Osteocyte (in vitro differentiated cells): ENCODE measurements around the gene CSRP1. TPM values are rescaled to one million over a fixed set of nuclear protein-coding genes. Genes with fewer than 3 reads are reported as not detected.

Experiments used
- DNase-seq: peaks from one replicate; pipeline ENCODE4 v3.0.0; 2021; ENCODE audit warnings: mixed read lengths; ENCODE audit not compliant: unreplicated experiment; ENCODE audit errors: extremely low spot score
- H3K27ac Mint-ChIP-seq: one replicate; pipeline ENCODE4 v1.8.0; 2021; ENCODE audit warnings: mild to moderate bottlenecking, mixed read lengths; ENCODE audit not compliant: unreplicated experiment
- H3K27me3 Mint-ChIP-seq: one replicate; pipeline ENCODE4 v1.8.0; 2021; ENCODE audit warnings: mixed read lengths; ENCODE audit not compliant: unreplicated experiment
- H3K36me3 Mint-ChIP-seq: one replicate; pipeline ENCODE4 v1.8.0; 2021; ENCODE audit warnings: mixed read lengths; ENCODE audit not compliant: unreplicated experiment
- H3K4me1 Mint-ChIP-seq: one replicate; pipeline ENCODE4 v1.8.0; 2021; ENCODE audit warnings: mixed read lengths; ENCODE audit not compliant: unreplicated experiment
- H3K4me3 Mint-ChIP-seq: one replicate; pipeline ENCODE4 v1.8.0; 2021; ENCODE audit warnings: mild to moderate bottlenecking, moderate library complexity, mixed read lengths; ENCODE audit not compliant: unreplicated experiment
- H3K9me3 Mint-ChIP-seq: one replicate; pipeline ENCODE4 v1.8.0; 2021; ENCODE audit warnings: mixed read lengths; ENCODE audit not compliant: unreplicated experiment
- total RNA-seq: library from RNA; stranded (reverse); gene quantifications from 2 replicates; pipeline ENCODE4 v1.2.1, GENCODE V29; 2021
- TF ChIP-seq, protein P1 (sequence below): fragments of 200-600 bp; sonication (generic); IDR thresholded peaks from 2 replicates; pipeline ENCODE4 v1.5.0; 2021; ENCODE audit warnings: antibody characterized with exemption, mild to moderate bottlenecking, moderate library complexity

CSRP1 gene
- total RNA-seq, 1 donor from 2014 or later, result 0.56 TPM

DNA sequence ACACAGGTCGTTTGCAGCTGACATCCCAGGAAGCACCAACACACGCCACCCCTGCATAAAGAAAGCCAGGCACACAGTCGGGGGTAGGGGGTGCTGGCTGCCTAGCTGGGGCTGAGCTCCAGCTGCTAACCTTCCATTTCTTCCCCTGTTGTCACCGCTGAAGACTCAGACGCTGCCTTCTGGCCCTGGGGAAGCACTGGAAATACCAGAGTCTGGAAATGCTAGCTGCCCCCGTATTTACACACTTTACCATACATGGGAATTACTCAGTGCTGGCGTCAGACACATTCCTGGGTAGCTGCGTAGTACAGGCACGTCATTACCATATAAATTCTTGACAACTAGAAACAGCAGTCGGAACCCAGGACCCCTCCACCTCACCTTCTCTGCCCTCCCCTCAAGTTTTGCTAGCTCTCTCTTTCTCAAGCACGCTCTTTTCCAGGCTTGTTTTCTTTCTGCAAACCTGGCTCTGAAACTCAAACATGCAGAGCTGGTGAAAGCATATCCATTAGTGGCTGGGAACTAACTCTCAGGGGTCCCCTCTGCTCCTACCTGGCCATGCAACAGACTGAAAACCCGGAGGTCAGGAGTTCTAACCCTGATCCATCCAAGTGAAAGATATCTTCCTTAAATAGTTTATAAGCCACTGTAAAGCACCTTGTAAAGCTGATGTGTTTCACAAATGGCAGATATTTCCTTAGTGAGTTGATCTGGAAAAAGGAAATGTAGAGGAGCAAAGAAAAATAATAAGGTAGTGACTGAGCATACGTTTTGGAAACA, 3.3 kb downstream of the CSRP1 start:
- no peak for DNase-seq
- Mint-ChIP-seq H3K27me3 (no peaks in the 10 kb centered on the region), H3K4me1 (peaks cover 54% of the 10 kb centered on the region), H3K27ac (peak overlapping the region; percentile 91), H3K36me3 (no peaks in the 10 kb centered on the region), H3K4me3 (peak overlapping the region; percentile 3), H3K9me3 (no peaks in the 10 kb centered on the region)
- TF ChIP-seq, protein P1, sequence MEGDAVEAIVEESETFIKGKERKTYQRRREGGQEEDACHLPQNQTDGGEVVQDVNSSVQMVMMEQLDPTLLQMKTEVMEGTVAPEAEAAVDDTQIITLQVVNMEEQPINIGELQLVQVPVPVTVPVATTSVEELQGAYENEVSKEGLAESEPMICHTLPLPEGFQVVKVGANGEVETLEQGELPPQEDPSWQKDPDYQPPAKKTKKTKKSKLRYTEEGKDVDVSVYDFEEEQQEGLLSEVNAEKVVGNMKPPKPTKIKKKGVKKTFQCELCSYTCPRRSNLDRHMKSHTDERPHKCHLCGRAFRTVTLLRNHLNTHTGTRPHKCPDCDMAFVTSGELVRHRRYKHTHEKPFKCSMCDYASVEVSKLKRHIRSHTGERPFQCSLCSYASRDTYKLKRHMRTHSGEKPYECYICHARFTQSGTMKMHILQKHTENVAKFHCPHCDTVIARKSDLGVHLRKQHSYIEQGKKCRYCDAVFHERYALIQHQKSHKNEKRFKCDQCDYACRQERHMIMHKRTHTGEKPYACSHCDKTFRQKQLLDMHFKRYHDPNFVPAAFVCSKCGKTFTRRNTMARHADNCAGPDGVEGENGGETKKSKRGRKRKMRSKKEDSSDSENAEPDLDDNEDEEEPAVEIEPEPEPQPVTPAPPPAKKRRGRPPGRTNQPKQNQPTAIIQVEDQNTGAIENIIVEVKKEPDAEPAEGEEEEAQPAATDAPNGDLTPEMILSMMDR, result no peak

DNA sequence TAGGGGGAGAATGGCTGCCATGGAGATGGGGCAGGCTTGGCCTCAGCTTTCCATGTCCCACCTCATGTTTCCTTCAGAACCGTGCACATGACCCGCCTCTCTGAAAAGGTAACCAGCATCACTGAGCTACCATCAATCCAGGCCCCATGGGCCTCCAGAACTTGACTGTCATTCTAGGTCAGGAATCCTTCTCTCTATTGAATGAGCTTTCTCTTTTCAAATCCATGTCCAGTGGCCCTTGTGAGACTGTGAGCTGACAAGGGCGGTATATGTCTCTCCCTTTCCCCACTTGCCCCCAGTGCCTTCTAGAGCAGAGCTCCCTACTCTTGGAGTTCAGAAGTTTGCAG, 4.4 kb downstream of the CSRP1 start:
- H3K27me3 Mint-ChIP-seq, result no peaks in the 10 kb centered on the region
- H3K4me1 Mint-ChIP-seq, result peaks cover 54% of the 10 kb centered on the region
- no peak overlapping the region for H3K4me3 Mint-ChIP-seq
- H3K27ac Mint-ChIP-seq, result peak overlapping the region; percentile 91
- no peaks in the 10 kb centered on the region for H3K9me3 Mint-ChIP-seq
- H3K36me3 Mint-ChIP-seq, result no peaks in the 10 kb centered on the region
- TF ChIP-seq, protein P1, result no peak
- DNase-seq, result no peak

DNA sequence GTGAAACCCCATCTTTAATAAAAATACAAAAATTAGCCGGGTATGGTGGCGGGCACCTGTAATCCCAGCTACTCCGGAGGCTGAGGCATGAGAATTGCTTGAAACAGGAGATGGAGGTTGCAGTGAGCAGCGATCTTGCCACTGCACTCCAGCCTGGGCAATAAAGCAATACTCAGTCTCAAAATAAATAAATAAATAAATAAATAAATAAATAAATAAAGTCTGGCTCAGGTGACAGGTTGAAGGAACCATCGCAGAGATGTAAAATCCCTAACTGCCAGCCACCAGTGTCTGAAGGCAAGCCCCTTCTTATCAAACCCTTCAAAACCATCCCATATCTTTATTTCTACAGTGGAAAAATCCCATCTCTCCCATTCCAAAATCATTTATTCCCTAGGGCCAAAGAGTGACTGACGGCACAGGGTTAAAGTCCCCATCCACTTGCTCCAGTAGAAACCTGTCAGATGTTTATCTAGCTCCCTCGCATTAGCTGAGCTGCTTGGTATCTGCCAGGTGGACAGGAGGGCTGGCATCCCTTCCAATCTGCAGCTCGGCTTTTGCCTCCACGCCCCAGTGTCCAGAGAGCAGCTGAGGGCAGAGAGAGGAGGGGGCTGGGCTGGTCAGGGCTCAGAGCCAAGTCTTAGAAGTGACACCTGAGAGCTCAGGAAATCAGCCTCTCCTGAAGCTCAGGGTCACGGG, 5.0 kb downstream of the CSRP1 start:
- no peak overlapping the region for H3K4me3 Mint-ChIP-seq
- peak overlapping the region; percentile 91 for H3K27ac Mint-ChIP-seq
- H3K4me1 Mint-ChIP-seq, result peaks cover 54% of the 10 kb centered on the region
- H3K36me3 Mint-ChIP-seq, result no peaks in the 10 kb centered on the region
- TF ChIP-seq, protein P1, result no peak
- no peak for DNase-seq
- H3K9me3 Mint-ChIP-seq, result no peaks in the 10 kb centered on the region
- no peaks in the 10 kb centered on the region for H3K27me3 Mint-ChIP-seq

DNA sequence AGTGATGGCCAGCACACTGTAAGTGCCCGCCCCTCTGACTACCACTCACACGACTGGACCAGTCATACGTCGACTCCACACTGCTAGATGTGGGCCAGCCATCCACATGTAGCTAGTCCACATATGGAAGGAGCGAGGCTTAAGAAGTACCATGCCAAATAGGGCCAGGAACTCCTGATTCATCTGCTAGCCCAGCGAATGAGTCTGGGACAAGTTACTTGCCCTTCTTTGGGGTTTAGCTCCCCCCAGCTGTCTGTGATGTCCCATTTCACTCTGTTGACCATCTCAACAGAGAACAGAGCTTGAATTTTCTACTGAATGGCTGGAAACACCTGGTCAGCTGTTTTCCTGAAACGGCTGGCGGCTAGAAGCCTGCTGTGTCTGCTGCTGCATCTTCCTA, 5.8 kb downstream of the CSRP1 start:
- no peak overlapping the region for H3K4me3 Mint-ChIP-seq
- H3K36me3 Mint-ChIP-seq, result no peaks in the 10 kb centered on the region
- no peak for DNase-seq
- no peaks in the 10 kb centered on the region for H3K27me3 Mint-ChIP-seq
- H3K9me3 Mint-ChIP-seq, result no peaks in the 10 kb centered on the region
- peak overlapping the region; percentile 90 for H3K27ac Mint-ChIP-seq
- TF ChIP-seq, protein P1, result no peak
- H3K4me1 Mint-ChIP-seq, result peaks cover 59% of the 10 kb centered on the region

DNA sequence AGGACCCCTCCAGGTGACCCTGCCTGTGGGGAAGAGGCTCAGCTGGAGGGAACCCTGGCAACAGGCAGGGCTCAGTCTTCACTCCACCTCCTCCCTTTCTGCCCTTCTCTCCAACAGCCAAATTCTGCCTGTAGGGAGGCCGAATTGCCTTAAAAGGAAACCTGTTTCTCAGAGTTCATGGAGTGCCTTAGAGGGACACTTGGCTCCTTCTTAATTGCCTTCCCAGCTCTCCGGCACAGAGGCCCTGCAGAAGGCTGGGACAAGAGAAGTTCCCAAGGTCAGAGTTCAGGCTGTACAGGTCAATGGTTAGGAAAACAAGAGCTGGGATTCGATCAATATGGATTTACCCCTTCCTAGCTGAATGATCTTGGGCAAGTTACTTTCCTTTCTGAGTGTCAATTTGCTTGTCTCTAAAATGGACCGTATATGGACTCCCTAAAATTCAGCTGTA, 6.2 kb downstream of the CSRP1 start:
- peak overlapping the region; percentile 90 for H3K27ac Mint-ChIP-seq
- H3K9me3 Mint-ChIP-seq, result no peaks in the 10 kb centered on the region
- DNase-seq, result no peak
- no peaks in the 10 kb centered on the region for H3K36me3 Mint-ChIP-seq
- H3K4me3 Mint-ChIP-seq, result no peak overlapping the region
- peaks cover 60% of the 10 kb centered on the region for H3K4me1 Mint-ChIP-seq
- TF ChIP-seq, protein P1, result no peak
- no peaks in the 10 kb centered on the region for H3K27me3 Mint-ChIP-seq
